MCF 10A (cell line): Measurements from ENCODE around the gene EHD4. TPM values are rescaled to one million over a fixed set of nuclear protein-coding genes. Genes with fewer than 3 reads are reported as not detected.

Experiments used
- BruUV-seq: library from RNA; stranded (reverse); fragments of 400-500 nt; replicated peaks from 2 replicates; lab custom pipeline; 2021; lab: Mats Ljungman, UMichigan
- CTCF ChIA-PET: fragments of 300-600 bp; sonication (Branson Sonifier 250); formaldehyde crosslinking; extraction: SDS; loops from one replicate; lab custom pipeline; 2021; ENCODE audit warnings: antibody characterized with exemption, inconsistent platforms; lab: Yijun Ruan, JAX
- POLR2A ChIA-PET: fragments of 300-600, 350-650 bp; sonication (Branson Sonifier 250); formaldehyde crosslinking; extraction: SDS; loops from one replicate; lab custom pipeline; 2020; ENCODE audit warnings: antibody characterized with exemption, inconsistent platforms; lab: Yijun Ruan, JAX
- DNase-seq: peaks from one replicate; pipeline ENCODE4 v3.0.0-alpha.2; 2018; ENCODE audit not compliant: unreplicated experiment
- H3K27ac Mint-ChIP-seq: one replicate; pipeline ENCODE4 v1.8.0; 2022; ENCODE audit warnings: mild to moderate bottlenecking, low read depth, mixed read lengths; ENCODE audit not compliant: unreplicated experiment
- H3K27me3 Mint-ChIP-seq: one replicate; pipeline ENCODE4 v1.8.0; 2022; ENCODE audit warnings: mixed read lengths; ENCODE audit not compliant: insufficient read depth, unreplicated experiment
- H3K36me3 Mint-ChIP-seq: one replicate; pipeline ENCODE4 v1.8.0; 2022; ENCODE audit warnings: mild to moderate bottlenecking, moderate library complexity, mixed read lengths; ENCODE audit not compliant: insufficient read depth, unreplicated experiment
- H3K4me1 Mint-ChIP-seq: one replicate; pipeline ENCODE4 v1.8.0; 2022; ENCODE audit warnings: mixed read lengths; ENCODE audit not compliant: insufficient read depth, unreplicated experiment
- H3K4me3 Mint-ChIP-seq: one replicate; pipeline ENCODE4 v1.8.0; 2022; ENCODE audit warnings: mild to moderate bottlenecking, moderate library complexity, mixed read lengths; ENCODE audit not compliant: unreplicated experiment
- H3K9me3 Mint-ChIP-seq: one replicate; pipeline ENCODE4 v1.8.0; 2022; ENCODE audit warnings: mixed read lengths; ENCODE audit not compliant: unreplicated experiment
- CTCF ChIP-seq: fragments of 200-600 bp; IDR thresholded peaks from one replicate; pipeline ENCODE4 v1.8.0; 2022; ENCODE audit warnings: antibody characterized with exemption, mild to moderate bottlenecking; ENCODE audit not compliant: unreplicated experiment
- intact Hi-C: fragments of 100-400 bp; cut with micrococcal nuclease; formaldehyde crosslinking; loops from 2 replicates; pipeline ENCODE4 v1.14.1; 2022
- total RNA-seq: library from RNA; stranded (reverse); gene quantifications from 2 replicates; pipeline ENCODE4 v1.2.3, GENCODE V29; 2022

EHD4 gene
- total RNA-seq, 1 experiment from 2014 or later, result 27.1 TPM

- ChIA-PET POLR2A (interaction anchor here (0.9 to 1.9 kb wide), 3 partner anchors 10 to 79 kb away, joined by 3 to 6 read pairs (median 4); partner anchors contain the start of gene EHD4), CTCF (interaction anchor here (1.1 to 1.5 kb wide), 2 partner anchors 19 to 122 kb away, joined by 4 read pairs; no protein-coding TSS in a partner anchor)
- Mint-ChIP-seq H3K27me3 (no peaks in the 10 kb centered on the region), H3K4me1 (peaks cover 6% of the 10 kb centered on the region), H3K4me3 (peak overlapping the region; percentile 33), H3K27ac (no peak overlapping the region), H3K36me3 (peaks cover 13% of the 10 kb centered on the region), H3K9me3 (no peaks in the 10 kb centered on the region)
- TF ChIP-seq CTCF, result no peak
- no peak for DNase-seq
- no TSS peak for BruUV-seq
- intact Hi-C loops, result no loop called here
Observed at GRCh38 chr15:41894251-41894790, 78.0 kb downstream of the EHD4 start.

- peak within 1 kb of the TSS; percentile 33 for H3K4me3 Mint-ChIP-seq
- H3K9me3 Mint-ChIP-seq, result no peaks in the 10 kb centered on the region
- intact Hi-C loops, result no loop called here
- CTCF ChIA-PET, result interaction anchor here (1.1 to 1.2 kb wide), 2 partner anchors 10 to 18 kb away, joined by 4 read pairs; no protein-coding TSS in a partner anchor
- TF ChIP-seq CTCF, result no peak
- POLR2A ChIA-PET, result interaction anchor here (1.9 kb wide), 1 partner anchor 79 kb away, joined by 6 read pairs; the partner anchor contains the start of gene EHD4
- no peaks in the 10 kb centered on the region for H3K27me3 Mint-ChIP-seq
- H3K36me3 Mint-ChIP-seq, result peaks cover 7% of the 10 kb centered on the region
- peaks cover 6% of the 10 kb centered on the region for H3K4me1 Mint-ChIP-seq
- no peak for DNase-seq
- no TSS peak for BruUV-seq
- peak within 1 kb of the TSS; percentile 75 for H3K27ac Mint-ChIP-seq
Observed at GRCh38 chr15:41893422-41894250, 78.7 kb downstream of the EHD4 start, which contains the start of gene SPTBN5. TSS of gene SPTBN5 (minus strand) at chr15:41894053. CDS start at chr15:41893497, 556 bp downstream.

- ChIA-PET POLR2A (no interaction called here), CTCF (interaction anchor here (0.9 to 1.2 kb wide), 2 partner anchors 10 to 1131 kb away, joined by 4 read pairs; no protein-coding TSS in a partner anchor)
- intact Hi-C loops, result no loop called here
- Mint-ChIP-seq H3K36me3 (peaks cover 6% of the 10 kb centered on the region), H3K4me3 (no peak overlapping the region), H3K9me3 (no peaks in the 10 kb centered on the region), H3K27ac (no peak overlapping the region), H3K27me3 (no peaks in the 10 kb centered on the region), H3K4me1 (peaks cover 6% of the 10 kb centered on the region)
- no TSS peak for BruUV-seq
- DNase-seq, result no peak
- no peak for TF ChIP-seq CTCF
Observed at GRCh38 chr15:41892621-41893421, 79.5 kb downstream of the EHD4 start.
